GM19023 (cell line): ENCODE measurements around the gene XRCC6.
A peak's percentile ranks its signal among the peaks of the same experiment; 100 is the strongest.
"Not testable (repeated sequence)": the region's sequence is repeated elsewhere in the genome, so short reads cannot be mapped to it uniquely, and the experiment has no call there.

Experiments
- ATAC-seq: cut with Tn5 transposase; IDR thresholded peaks from one replicate; pipeline ENCODE4 v1.9.1; 2021; ENCODE audit warnings: mild to moderate bottlenecking, moderate library complexity; ENCODE audit not compliant: unreplicated experiment

The XRCC6 gene

GRCh38 chr22:41683052-41683451, 62.0 kb downstream of the XRCC6 start:
- no peak for ATAC-seq

- ATAC-seq = no peak
These were observed 62.5 kb downstream of the XRCC6 start for GRCh38 chr22:41683616-41684015.

GRCh38 chr22:41684194-41684593, 63.1 kb downstream of the XRCC6 start:
- no peak for ATAC-seq

- not testable (repeated sequence) for ATAC-seq
These were observed 65.8 kb downstream of the XRCC6 start for GRCh38 chr22:41686890-41687289.

DNA sequence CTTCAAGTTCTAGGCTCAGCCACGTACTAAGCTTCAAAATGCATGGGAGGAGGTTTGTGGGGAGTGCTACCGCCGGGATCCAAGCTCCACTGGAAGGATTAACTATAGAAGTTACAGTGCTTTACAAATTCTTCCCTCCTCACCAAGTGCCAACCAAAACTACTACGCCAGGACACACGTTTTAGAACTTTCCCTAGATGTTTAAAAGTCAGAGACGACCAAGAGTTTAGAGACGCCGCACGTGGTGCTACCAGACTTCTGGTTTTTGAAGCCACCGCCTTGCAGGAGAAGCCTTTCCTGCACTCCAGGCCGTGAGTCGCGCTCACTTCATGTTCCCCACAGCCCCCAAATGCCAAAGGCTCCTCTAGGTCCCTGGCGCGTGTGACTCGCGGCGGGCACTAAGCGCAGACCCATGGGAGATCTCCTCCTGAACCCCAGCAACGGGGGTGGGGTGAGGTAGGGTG, 66.8 kb downstream of the XRCC6 start:
- ATAC-seq = no peak

DNA sequence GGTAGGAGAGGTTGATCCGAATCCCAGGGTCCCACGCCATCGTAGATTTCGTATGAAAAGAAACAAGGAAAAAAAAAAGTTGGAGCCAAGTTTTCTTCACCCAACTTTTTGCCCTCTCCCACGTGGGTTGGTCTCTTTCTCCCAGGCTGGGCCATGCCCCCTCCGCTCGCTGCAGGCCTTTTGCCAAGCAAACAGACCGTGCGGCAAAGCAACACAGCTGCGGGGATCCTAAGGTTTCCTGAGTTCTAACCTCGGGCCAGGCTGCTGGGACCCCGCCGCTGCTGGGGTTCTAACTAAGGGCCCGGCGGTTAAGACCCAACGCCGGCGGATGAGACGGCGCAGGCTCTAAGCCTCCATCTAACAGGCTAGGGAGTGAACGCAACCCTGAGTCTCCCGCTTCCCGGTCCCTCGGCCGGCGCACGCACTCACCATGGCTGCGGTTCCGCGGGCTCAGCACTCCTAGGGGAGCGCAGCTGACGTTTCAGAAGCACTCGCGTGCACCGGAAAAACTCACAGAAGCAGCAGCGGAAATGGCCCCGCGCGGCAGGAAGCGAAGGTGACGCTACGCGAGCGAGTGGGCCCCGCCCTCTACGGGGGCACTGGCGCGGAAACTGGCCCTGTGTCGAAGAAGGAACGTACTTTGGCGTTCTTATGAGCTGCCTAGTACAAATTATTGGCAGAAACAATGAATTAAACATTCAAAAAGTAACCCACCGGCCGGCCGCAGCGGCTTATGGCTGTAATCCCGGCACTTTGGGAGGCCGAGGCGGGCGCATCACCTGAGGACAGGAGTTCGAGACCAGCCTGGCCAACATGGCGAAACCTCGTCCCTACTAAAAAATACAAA, 67.5 kb downstream of the XRCC6 start, which contains the start of gene SNU13:
SNU13 (minus strand) TSS at position 503 of the 847 bp plus-strand sequence; CDS start at position 432, 71 bp downstream.
- peak; percentile 83 for ATAC-seq

GRCh38 chr22:41690476-41690875, 69.4 kb downstream of the XRCC6 start:
- ATAC-seq = no peak

DNA sequence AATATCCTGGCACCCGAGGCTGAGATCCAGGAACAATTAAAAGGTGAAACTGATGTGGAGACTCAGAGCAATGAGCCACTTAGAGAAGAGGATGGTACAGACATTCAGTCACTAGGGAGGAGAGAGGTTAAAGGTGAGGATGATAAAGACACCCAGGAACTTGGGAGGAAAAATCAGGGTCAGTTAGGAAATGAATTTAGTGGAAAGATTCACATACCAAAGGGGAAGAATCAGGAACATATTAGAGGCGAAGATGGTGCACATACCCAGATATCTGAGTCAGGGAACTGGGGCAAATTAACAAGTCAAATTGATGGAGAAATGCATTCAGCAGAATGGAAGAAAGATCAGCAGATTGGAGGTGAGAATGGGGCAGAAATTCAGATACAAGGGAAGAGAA, 74.1 kb downstream of the XRCC6 start:
- no peak for ATAC-seq

- ATAC-seq = no peak
These were observed 75.6 kb downstream of the XRCC6 start for GRCh38 chr22:41696703-41697102.

DNA sequence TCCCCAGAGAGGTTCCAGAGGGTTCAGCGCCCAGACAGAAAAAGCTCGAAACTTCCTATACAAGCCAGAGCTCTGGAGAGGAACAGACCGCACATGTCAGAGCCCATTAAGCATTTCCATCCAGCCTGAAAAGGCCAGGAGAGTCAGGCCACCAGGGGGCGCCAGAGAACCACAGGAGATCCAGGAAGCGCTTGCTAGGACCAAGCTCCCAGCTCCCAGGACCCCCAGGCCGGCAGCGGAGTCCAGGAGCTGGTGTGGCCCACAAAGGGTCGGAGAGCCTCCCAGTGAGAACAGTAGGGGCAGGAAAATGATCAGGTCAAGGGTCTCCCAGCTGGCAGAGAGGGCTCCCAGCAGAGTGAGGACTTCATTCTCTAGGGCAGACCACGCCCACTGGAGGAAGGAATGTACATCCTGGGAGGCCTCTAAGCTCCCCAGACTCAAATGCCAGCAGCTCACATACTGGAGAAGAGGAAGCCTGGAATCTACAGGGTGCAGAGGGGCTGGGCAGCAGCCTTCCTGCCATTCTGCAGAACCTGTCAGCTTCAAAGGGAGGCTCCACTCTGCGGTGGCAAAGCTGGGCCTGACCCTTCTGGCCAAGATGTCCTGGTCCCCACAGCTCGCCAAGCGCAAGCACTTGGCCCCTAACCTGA, 76.2 kb downstream of the XRCC6 start:
- ATAC-seq = no peak

DNA sequence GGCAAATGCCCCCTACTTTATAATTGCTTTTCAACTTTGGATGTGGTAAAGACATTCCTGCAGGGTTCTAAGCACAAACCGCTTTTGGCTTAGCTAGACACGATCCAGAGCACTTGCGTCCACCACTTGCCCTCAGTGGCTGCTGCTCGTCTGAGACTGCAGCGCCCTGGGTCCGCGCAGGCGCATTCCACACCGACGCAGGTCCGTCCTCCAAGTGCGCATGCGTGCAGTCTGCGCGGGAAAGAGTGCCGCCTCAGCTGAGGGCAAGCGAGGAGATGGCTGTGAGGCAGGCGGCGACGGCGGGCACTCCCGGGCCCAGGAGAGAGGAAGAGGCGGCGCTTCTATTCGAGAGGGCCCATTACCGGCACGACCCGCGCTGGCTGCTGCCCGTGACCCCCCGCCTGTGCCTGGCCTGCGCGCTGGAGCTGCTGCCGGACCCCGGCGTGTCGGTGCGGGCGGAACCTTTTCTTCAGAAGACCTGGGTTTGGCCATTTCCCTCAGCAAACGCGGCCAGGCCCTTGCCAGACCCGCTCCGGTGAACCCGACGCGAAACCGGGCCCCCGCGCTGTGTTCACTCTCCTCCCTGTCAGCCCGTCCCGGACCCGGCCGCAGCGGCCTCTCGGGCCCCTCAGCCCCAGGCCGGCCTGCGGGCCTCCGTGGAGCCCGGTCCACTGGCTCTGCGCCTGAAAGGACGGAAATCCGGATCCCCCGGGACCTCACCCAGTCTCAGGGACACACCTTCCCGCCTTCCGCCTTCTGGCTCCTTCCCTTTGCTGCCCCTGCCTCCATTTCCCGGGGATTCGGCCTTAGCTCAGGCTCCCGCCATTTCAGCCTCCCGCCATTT, 78.4 kb downstream of the XRCC6 start, which contains the start of gene MEI1:
MEI1 (plus strand) TSS at position 240 of the 844 bp plus-strand sequence; CDS start at position 276, 36 bp downstream.
- no peak for ATAC-seq

GRCh38 chr22:41700108-41700364, 78.9 kb downstream of the XRCC6 start:
- no peak for ATAC-seq

- ATAC-seq = no peak
These were observed 81.7 kb downstream of the XRCC6 start for GRCh38 chr22:41702763-41703162.

- ATAC-seq = no peak
These were observed 88.2 kb downstream of the XRCC6 start for GRCh38 chr22:41709341-41709740.

DNA sequence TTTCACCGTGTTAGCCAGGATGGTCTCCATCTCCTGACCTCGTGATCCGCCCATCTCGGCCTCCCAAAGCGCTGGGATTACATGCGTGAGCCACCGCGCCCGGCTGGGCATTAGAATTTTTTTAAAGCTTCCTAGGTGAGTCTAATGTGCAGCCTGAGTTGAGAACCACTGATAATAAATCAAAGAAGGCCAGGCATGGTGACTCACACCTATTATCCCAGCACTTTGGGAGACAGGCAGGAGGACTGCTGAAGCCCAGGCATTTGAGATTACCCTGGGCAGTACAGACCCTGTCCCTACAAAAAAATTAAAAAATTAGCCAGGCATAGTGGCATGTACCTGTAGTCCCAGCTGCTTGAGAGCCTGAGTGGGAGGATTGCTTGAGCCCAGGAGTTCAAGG, 91.9 kb downstream of the XRCC6 start:
- ATAC-seq = no peak
